Esophagus muscularis mucosa (tissue), 4 donors: ENCODE results near the gene IQCK. TPM values are rescaled to one million over a fixed set of nuclear protein-coding genes. Genes with fewer than 3 reads are reported as not detected.

Experiments
- DNase-seq: peaks from one replicate; pipeline ENCODE4 v3.0.0-alpha.2; 2017; ENCODE audit errors: extremely low spot score
- H3K27ac ChIP-seq, 4 donors: fragments of 200-600 bp; sonication (generic); replicated peaks in 1 of 4; 1 replicate in 3 of 4; 2 replicates in 1 of 4; pipeline ENCODE4 v1.5.1; 2016 to 2019; ENCODE audit warnings: mild to moderate bottlenecking in 1 of 4
- H3K27me3 ChIP-seq, 4 donors: fragments of 200-600 bp; sonication (generic); one replicate each; pipeline versions ENCODE4 v1.5.1 to v1.6.0; 2016 to 2019
- H3K36me3 ChIP-seq, 4 donors: fragments of 200-600 bp; sonication (generic); one replicate each; pipeline ENCODE4 v1.5.1; 2016 to 2019
- H3K4me1 ChIP-seq, 4 donors: fragments of 200-600 bp; sonication (generic); one replicate each; pipeline ENCODE4 v1.5.1; 2016 to 2019
- H3K4me3 ChIP-seq, 4 donors: fragments of 200-600 bp; sonication (generic); 1 replicate in 2 of 4; 2 replicates in 2 of 4; pipeline ENCODE4 v1.5.1; 2016 to 2019; ENCODE audit warnings: mild to moderate bottlenecking in 4 of 4, moderate library complexity in 1 of 4
- H3K9me3 ChIP-seq, 4 donors: fragments of 200-600 bp; sonication (generic); 1 replicate in 3 of 4; 2 replicates in 1 of 4; pipeline ENCODE4 v1.5.1; 2016 to 2019
- CTCF ChIP-seq, 3 experiments: fragments of 200-600 bp in 2 of 3; fragments of 450-650 bp in 1 of 3; sonication (generic) in 2 of 3; IDR thresholded peaks; one replicate each; pipeline ENCODE4 v1.5.1; 2017 to 2019; ENCODE audit warnings: antibody characterized with exemption in 3 of 3, mild to moderate bottlenecking in 2 of 3, moderate library complexity in 1 of 3
- EP300 ChIP-seq: sonication (generic); formaldehyde crosslinking; IDR thresholded peaks from one replicate; pipeline ENCODE4 v1.6.1; 2017; ENCODE audit warnings: antibody characterized with exemption
- POLR2A ChIP-seq: fragments of 450-650 bp; IDR thresholded peaks from one replicate; pipeline ENCODE4 v1.6.1; 2017; ENCODE audit warnings: antibody characterized with exemption, moderate library complexity, mild to moderate bottlenecking, low read depth
- POLR2AphosphoS5 ChIP-seq, 2 donors: sonication (generic); formaldehyde crosslinking; IDR thresholded peaks; one replicate each; pipeline ENCODE4 v1.6.1; 2017; ENCODE audit warnings: antibody characterized with exemption in 2 of 2
- WGBS: methylation state at CpG from one replicate; pipeline ENCODE4 v1.1.5; 2018; 5-methylcytosine and 5-hydroxymethylcytosine counted together
- intact Hi-C: fragments of 100-400 bp; cut with DNase I; formaldehyde crosslinking; loops from one replicate; pipeline ENCODE4 v1.15.1; 2023
- total RNA-seq, 4 donors: library from RNA; depleted of rRNA; stranded (reverse); fragments of >200 nt; gene quantifications; one replicate each; pipeline versions ENCODE4 v1.1.0 to v1.2.1, GENCODE V29; 2016

The IQCK gene
- total RNA-seq, 4 donors from 2014 or later = 7.4 to 10.4 (median 8.6) TPM

- Histone ChIP-seq H3K4me1 (peaks cover 8 to 19% (median 12%) of the 10 kb centered on the region in 4 donors), H3K27me3 (no peaks in the 10 kb centered on the region), H3K4me3 (no peak overlapping the region), H3K9me3 (no peaks in the 10 kb centered on the region), H3K27ac (no peak overlapping the region), H3K36me3 (no peaks in the 10 kb centered on the region)
- DNase-seq = no peak
- TF ChIP-seq POLR2AphosphoS5 (IDR thresholded peaks at IDR 0.05) (no peak), POLR2A (no peak), EP300 (no peak), CTCF (IDR thresholded peaks at IDR 0.05) (no peak)
- WGBS = 59% methylated on average over 9 of the region's 9 CpGs
- intact Hi-C loops = no loop called here
These were observed 27.4 kb downstream of the IQCK start for GRCh38 chr16:19745286-19746010.

GRCh38 chr16:19746561-19746960 is 28.5 kb downstream of the IQCK start:
- WGBS = 59% methylated on average over 4 of the region's 4 CpGs
- Histone ChIP-seq H3K27ac (no peak overlapping the region), H3K4me1 (peaks cover 8 to 19% (median 12%) of the 10 kb centered on the region in 4 donors), H3K4me3 (no peak overlapping the region), H3K9me3 (no peaks in the 10 kb centered on the region), H3K27me3 (no peaks in the 10 kb centered on the region), H3K36me3 (no peaks in the 10 kb centered on the region)
- intact Hi-C loops = no loop called here
- no peak for DNase-seq
- no peak for TF ChIP-seq POLR2AphosphoS5 (IDR thresholded peaks at IDR 0.05)
- no peak for TF ChIP-seq POLR2A
- TF ChIP-seq CTCF (IDR thresholded peaks at IDR 0.05) = no peak
- no peak for TF ChIP-seq EP300

DNA sequence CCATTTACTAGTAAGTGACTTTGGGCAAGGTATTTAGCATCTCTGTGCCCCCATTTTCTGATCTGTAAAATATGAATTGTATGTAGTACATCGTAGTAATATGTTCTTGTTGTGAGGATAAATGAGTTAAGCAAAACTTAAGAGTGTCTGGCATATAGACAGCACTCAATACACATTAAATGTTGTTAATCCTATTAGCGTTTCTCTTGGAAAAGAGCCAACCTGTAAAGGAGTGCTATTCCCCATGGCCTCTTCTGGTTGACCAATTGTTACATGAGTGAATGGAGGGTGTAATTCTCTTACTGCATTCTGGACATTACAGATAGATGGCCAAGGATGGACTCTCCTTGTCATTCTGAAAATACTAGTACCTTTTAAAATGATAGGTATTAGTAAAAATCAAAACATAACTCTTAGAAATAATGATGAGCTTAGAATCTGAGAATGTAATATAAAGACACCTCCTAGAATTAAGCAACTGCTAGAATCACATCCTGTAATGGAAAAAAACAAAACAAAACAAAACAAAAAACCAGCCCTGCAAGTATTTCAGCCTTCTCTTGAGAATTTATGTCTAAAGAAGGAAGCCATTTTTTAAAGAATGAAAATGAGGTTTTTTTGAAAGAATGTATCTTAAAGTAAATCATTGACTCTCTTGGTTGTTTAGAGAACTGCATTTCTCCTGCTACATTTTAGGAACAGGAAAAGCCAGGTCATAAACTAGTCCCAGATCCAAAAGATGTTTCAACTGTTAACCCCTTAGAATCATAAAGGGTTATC is 30.5 kb downstream of the IQCK start:
- Histone ChIP-seq H3K36me3 (no peaks in the 10 kb centered on the region), H3K4me3 (no peak overlapping the region), H3K27me3 (no peaks in the 10 kb centered on the region), H3K27ac (no peak overlapping the region), H3K4me1 (peaks cover 8 to 21% (median 18%) of the 10 kb centered on the region in 4 donors), H3K9me3 (no peaks in the 10 kb centered on the region)
- WGBS = 55% methylated on average over 2 of the region's 2 CpGs
- no peak for DNase-seq
- TF ChIP-seq POLR2AphosphoS5 (IDR thresholded peaks at IDR 0.05) (no peak), POLR2A (no peak), EP300 (no peak), CTCF (IDR thresholded peaks at IDR 0.05) (no peak)
- intact Hi-C loops = no loop called here

DNA sequence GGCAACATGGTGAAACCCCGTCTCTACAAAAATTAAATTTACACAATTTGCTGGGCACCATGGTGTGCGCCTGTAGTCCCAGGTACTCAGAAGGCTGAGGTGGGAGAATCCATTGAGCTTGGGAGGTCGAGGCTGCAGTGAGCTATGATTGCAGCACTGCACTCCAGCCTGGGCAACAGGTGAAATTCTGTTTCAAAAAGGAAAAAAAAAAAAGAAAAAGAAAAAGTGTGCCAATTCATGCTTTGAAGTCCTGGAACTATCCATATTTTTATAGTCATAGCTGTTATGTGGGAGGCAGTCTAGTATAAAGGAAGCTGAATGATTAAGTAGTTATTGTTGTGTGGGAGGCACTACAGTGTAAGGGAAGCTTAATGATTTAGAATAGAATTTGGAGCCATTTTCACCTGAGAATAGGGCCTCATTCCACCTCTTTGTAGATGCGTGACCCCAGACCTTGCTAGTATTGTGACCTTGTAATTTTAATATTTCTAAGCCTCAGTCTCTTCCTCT is 31.6 kb downstream of the IQCK start:
- intact Hi-C loops = no loop called here
- no peak overlapping the region for H3K27ac ChIP-seq
- H3K4me3 ChIP-seq = no peak overlapping the region

More for the DNA sequence above, 31.6 kb downstream of the IQCK start:
- WGBS = 97% methylated on average over 4 of the region's 4 CpGs
- no peak for DNase-seq
- TF ChIP-seq POLR2AphosphoS5 (IDR thresholded peaks at IDR 0.05) (no peak), EP300 (no peak), CTCF (IDR thresholded peaks at IDR 0.05) (no peak), POLR2A (no peak)
- Histone ChIP-seq H3K4me1 (peaks cover 8 to 21% (median 18%) of the 10 kb centered on the region in 4 donors), H3K27me3 (no peaks in the 10 kb centered on the region), H3K9me3 (no peaks in the 10 kb centered on the region), H3K36me3 (no peaks in the 10 kb centered on the region)
